Measurements from ENCODE around the gene C1QTNF6. TPM values are rescaled to one million over a fixed set of nuclear protein-coding genes. Genes with fewer than 3 reads are reported as not detected.

Gene C1QTNF6
- polyA plus RNA-seq, 2 donors, result 1.3 to 4.9 TPM

- peaks cover 0 to 3% of the 10 kb centered on the region in 2 donors for H3K27me3 ChIP-seq (ENCODE audit: control insufficient read depth in 1 of 2, insufficient read depth in 2 of 2, low read length in 2 of 2)
- no peak overlapping the region for H3K4me3 ChIP-seq (ENCODE audit: low read depth in 1 of 2, low read length in 2 of 2)
- peaks cover 2 to 7% of the 10 kb centered on the region in 2 donors for H3K4me1 ChIP-seq (ENCODE audit: control insufficient read depth in 2 of 2, insufficient read depth in 2 of 2, low read length in 1 of 2)
- no peaks in the 10 kb centered on the region for H3K36me3 ChIP-seq (ENCODE audit: control insufficient read depth in 2 of 2, insufficient read depth in 2 of 2, low read length in 1 of 2)
- 71 to 79% methylated on average over 3 of the region's 3 CpGs for WGBS, 2 donors
- H3K9me3 ChIP-seq (ENCODE audit: control insufficient read depth in 2 of 2, insufficient read depth in 1 of 2, low read depth in 1 of 2, low read length in 1 of 2), result peaks cover 0 to 4% of the 10 kb centered on the region in 2 donors
- no peak overlapping the region for H3K27ac ChIP-seq (ENCODE audit: low read depth in 2 of 2, low read length in 1 of 2)
Measured at GRCh38 chr22:37223965-37224551, 36.0 kb upstream of the C1QTNF6 start.

- no peak overlapping the region for H3K27ac ChIP-seq (ENCODE audit: low read depth in 2 of 2, low read length in 1 of 2)
- peaks cover 0 to 4% of the 10 kb centered on the region in 2 donors for H3K9me3 ChIP-seq (ENCODE audit: control insufficient read depth in 2 of 2, insufficient read depth in 1 of 2, low read depth in 1 of 2, low read length in 1 of 2)
- H3K4me1 ChIP-seq (ENCODE audit: control insufficient read depth in 2 of 2, insufficient read depth in 2 of 2, low read length in 1 of 2), result peaks cover 0 to 3% of the 10 kb centered on the region in 2 donors
- peaks cover 0 to 3% of the 10 kb centered on the region in 2 donors for H3K27me3 ChIP-seq (ENCODE audit: control insufficient read depth in 1 of 2, insufficient read depth in 2 of 2, low read length in 2 of 2)
- no peak overlapping the region for H3K4me3 ChIP-seq (ENCODE audit: low read depth in 1 of 2, low read length in 2 of 2)
- no peaks in the 10 kb centered on the region for H3K36me3 ChIP-seq (ENCODE audit: control insufficient read depth in 2 of 2, insufficient read depth in 2 of 2, low read length in 1 of 2)
- WGBS, 2 donors, result 71 to 73% methylated on average over 8 of the region's 8 CpGs
Measured at GRCh38 chr22:37222440-37222971, 34.5 kb upstream of the C1QTNF6 start.

- no peak overlapping the region for H3K27ac ChIP-seq (ENCODE audit: low read depth in 2 of 2, low read length in 1 of 2)
- peaks cover 0 to 3% of the 10 kb centered on the region in 2 donors for H3K4me1 ChIP-seq (ENCODE audit: control insufficient read depth in 2 of 2, insufficient read depth in 2 of 2, low read length in 1 of 2)
- no peak overlapping the region for H3K4me3 ChIP-seq (ENCODE audit: low read depth in 1 of 2, low read length in 2 of 2)
- peaks cover 0 to 3% of the 10 kb centered on the region in 2 donors for H3K27me3 ChIP-seq (ENCODE audit: control insufficient read depth in 1 of 2, insufficient read depth in 2 of 2, low read length in 2 of 2)
- H3K36me3 ChIP-seq (ENCODE audit: control insufficient read depth in 2 of 2, insufficient read depth in 2 of 2, low read length in 1 of 2), result no peaks in the 10 kb centered on the region
- H3K9me3 ChIP-seq (ENCODE audit: control insufficient read depth in 2 of 2, insufficient read depth in 1 of 2, low read depth in 1 of 2, low read length in 1 of 2), result peaks cover 0 to 4% of the 10 kb centered on the region in 2 donors
- 92 to 94% methylated on average over 10 of the region's 10 CpGs for WGBS, 2 donors
Measured at GRCh38 chr22:37221424-37222333, 33.6 kb upstream of the C1QTNF6 start.

GRCh38 chr22:37220543-37220981 lies 32.5 kb upstream of the C1QTNF6 start:
- no peak overlapping the region for H3K27ac ChIP-seq (ENCODE audit: low read depth in 2 of 2, low read length in 1 of 2)
- H3K9me3 ChIP-seq (ENCODE audit: control insufficient read depth in 2 of 2, insufficient read depth in 1 of 2, low read depth in 1 of 2, low read length in 1 of 2), result peaks cover 0 to 4% of the 10 kb centered on the region in 2 donors
- 56 to 57% methylated on average over 4 of the region's 4 CpGs for WGBS, 2 donors
- H3K27me3 ChIP-seq (ENCODE audit: control insufficient read depth in 1 of 2, insufficient read depth in 2 of 2, low read length in 2 of 2), result peaks cover 0 to 3% of the 10 kb centered on the region in 2 donors
- H3K36me3 ChIP-seq (ENCODE audit: control insufficient read depth in 2 of 2, insufficient read depth in 2 of 2, low read length in 1 of 2), result no peaks in the 10 kb centered on the region
- peaks cover 0 to 3% of the 10 kb centered on the region in 2 donors for H3K4me1 ChIP-seq (ENCODE audit: control insufficient read depth in 2 of 2, insufficient read depth in 2 of 2, low read length in 1 of 2)
- H3K4me3 ChIP-seq (ENCODE audit: low read depth in 1 of 2, low read length in 2 of 2), result no peak overlapping the region

DNA sequence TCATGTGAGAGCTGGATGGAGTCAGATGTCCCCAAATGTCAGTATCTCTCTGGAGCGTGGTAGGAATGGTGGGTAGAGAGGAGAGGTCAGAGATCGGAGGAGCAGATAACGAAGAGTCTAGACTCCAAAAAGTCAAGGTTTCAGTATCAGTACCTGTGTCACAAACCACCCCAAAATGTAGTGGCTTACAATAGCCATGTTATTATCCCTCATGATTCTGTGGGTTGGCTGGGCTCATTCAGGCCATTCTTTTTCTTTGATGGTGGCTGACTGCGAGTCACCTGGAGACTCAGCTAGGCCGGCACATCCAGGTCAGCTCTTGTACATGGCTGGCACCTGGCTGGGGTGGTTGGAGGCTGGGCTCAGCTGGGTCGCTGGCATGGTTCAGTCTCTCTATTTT lies 31.5 kb upstream of the C1QTNF6 start:
- H3K36me3 ChIP-seq (ENCODE audit: control insufficient read depth in 2 of 2, insufficient read depth in 2 of 2, low read length in 1 of 2), result no peaks in the 10 kb centered on the region
- H3K27ac ChIP-seq (ENCODE audit: low read depth in 2 of 2, low read length in 1 of 2), result no peak overlapping the region
- H3K27me3 ChIP-seq (ENCODE audit: control insufficient read depth in 1 of 2, insufficient read depth in 2 of 2, low read length in 2 of 2), result peaks cover 0 to 3% of the 10 kb centered on the region in 2 donors
- H3K4me3 ChIP-seq (ENCODE audit: low read depth in 1 of 2, low read length in 2 of 2), result no peak overlapping the region
- peaks cover 0 to 3% of the 10 kb centered on the region in 2 donors for H3K4me1 ChIP-seq (ENCODE audit: control insufficient read depth in 2 of 2, insufficient read depth in 2 of 2, low read length in 1 of 2)
- peaks cover 0 to 4% of the 10 kb centered on the region in 2 donors for H3K9me3 ChIP-seq (ENCODE audit: control insufficient read depth in 2 of 2, insufficient read depth in 1 of 2, low read depth in 1 of 2, low read length in 1 of 2)
- WGBS, 2 donors, result 80 to 85% methylated on average over 6 of the region's 6 CpGs

- H3K27me3 ChIP-seq (ENCODE audit: control insufficient read depth in 1 of 2, insufficient read depth in 2 of 2, low read length in 2 of 2), result peaks cover 0 to 3% of the 10 kb centered on the region in 2 donors
- peaks cover 0 to 3% of the 10 kb centered on the region in 2 donors for H3K4me1 ChIP-seq (ENCODE audit: control insufficient read depth in 2 of 2, insufficient read depth in 2 of 2, low read length in 1 of 2)
- no peaks in the 10 kb centered on the region for H3K36me3 ChIP-seq (ENCODE audit: control insufficient read depth in 2 of 2, insufficient read depth in 2 of 2, low read length in 1 of 2)
- WGBS, 2 donors, result 46 to 49% methylated on average over 7 of the region's 7 CpGs
- no peak overlapping the region for H3K4me3 ChIP-seq (ENCODE audit: low read depth in 1 of 2, low read length in 2 of 2)
- H3K9me3 ChIP-seq (ENCODE audit: control insufficient read depth in 2 of 2, insufficient read depth in 1 of 2, low read depth in 1 of 2, low read length in 1 of 2), result peaks cover 0 to 4% of the 10 kb centered on the region in 2 donors
- H3K27ac ChIP-seq (ENCODE audit: low read depth in 2 of 2, low read length in 1 of 2), result no peak overlapping the region
Measured at GRCh38 chr22:37218771-37219411, 30.8 kb upstream of the C1QTNF6 start.

- Histone ChIP-seq H3K27ac (ENCODE audit: low read depth in 2 of 2, low read length in 1 of 2) (no peak overlapping the region), H3K9me3 (ENCODE audit: control insufficient read depth in 2 of 2, insufficient read depth in 1 of 2, low read depth in 1 of 2, low read length in 1 of 2) (peaks cover 0 to 4% of the 10 kb centered on the region in 2 donors), H3K4me3 (ENCODE audit: low read depth in 1 of 2, low read length in 2 of 2) (no peak overlapping the region), H3K36me3 (ENCODE audit: control insufficient read depth in 2 of 2, insufficient read depth in 2 of 2, low read length in 1 of 2) (no peaks in the 10 kb centered on the region), H3K27me3 (ENCODE audit: control insufficient read depth in 1 of 2, insufficient read depth in 2 of 2, low read length in 2 of 2) (peaks cover 0 to 3% of the 10 kb centered on the region in 2 donors), H3K4me1 (ENCODE audit: control insufficient read depth in 2 of 2, insufficient read depth in 2 of 2, low read length in 1 of 2) (peaks cover 0 to 3% of the 10 kb centered on the region in 2 donors)
- 77 to 78% methylated on average over 6 of the region's 6 CpGs for WGBS, 2 donors
Measured at GRCh38 chr22:37218399-37218770, 30.3 kb upstream of the C1QTNF6 start.

DNA sequence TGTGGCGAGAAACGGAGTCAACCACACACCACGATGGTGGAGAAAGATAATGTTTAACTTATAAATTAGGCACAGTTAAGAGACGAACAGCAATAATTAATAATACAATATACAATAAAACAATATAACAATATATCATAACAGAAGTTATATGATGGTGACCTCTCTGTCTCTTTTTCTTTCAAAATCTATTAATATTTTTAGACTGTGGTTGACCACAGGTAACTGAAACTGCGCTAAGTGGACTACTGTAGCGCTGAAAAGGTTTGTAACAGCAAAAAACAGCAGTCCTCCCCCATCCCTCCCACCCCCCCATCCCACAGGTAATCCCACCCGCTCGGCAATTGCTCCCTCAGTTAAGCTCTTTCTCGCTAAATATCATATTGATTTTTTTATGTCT lies 27.8 kb upstream of the C1QTNF6 start:
- no peak overlapping the region for H3K4me3 ChIP-seq (ENCODE audit: low read depth in 1 of 2, low read length in 2 of 2)
- no peaks in the 10 kb centered on the region for H3K9me3 ChIP-seq (ENCODE audit: control insufficient read depth in 2 of 2, insufficient read depth in 1 of 2, low read depth in 1 of 2, low read length in 1 of 2)
- no peaks in the 10 kb centered on the region for H3K36me3 ChIP-seq (ENCODE audit: control insufficient read depth in 2 of 2, insufficient read depth in 2 of 2, low read length in 1 of 2)
- WGBS, 2 donors, result 67 to 78% methylated on average over 9 of the region's 9 CpGs
- H3K27me3 ChIP-seq (ENCODE audit: control insufficient read depth in 1 of 2, insufficient read depth in 2 of 2, low read length in 2 of 2), result peaks cover 0 to 3% of the 10 kb centered on the region in 2 donors
- H3K4me1 ChIP-seq (ENCODE audit: control insufficient read depth in 2 of 2, insufficient read depth in 2 of 2, low read length in 1 of 2), result peaks cover 0 to under 1% of the 10 kb centered on the region in 2 donors
- no peak overlapping the region for H3K27ac ChIP-seq (ENCODE audit: low read depth in 2 of 2, low read length in 1 of 2)

DNA sequence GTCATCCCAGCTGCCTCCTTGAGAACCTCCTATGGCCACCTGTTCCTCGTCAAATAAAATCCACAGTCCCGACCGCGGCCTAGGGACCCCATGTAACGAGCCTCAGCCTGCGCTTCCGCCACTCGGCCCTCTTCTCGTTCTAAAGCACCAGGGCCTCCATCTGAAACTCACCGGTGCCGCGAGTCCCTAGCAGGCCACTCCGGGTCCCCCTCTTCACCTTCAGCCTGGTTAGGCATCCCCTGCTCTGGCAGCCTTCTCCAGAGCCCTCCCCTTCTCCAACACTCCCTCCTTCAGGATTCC lies 26.6 kb upstream of the C1QTNF6 start:
- Histone ChIP-seq H3K4me3 (ENCODE audit: low read depth in 1 of 2, low read length in 2 of 2) (no peak overlapping the region), H3K9me3 (ENCODE audit: control insufficient read depth in 2 of 2, insufficient read depth in 1 of 2, low read depth in 1 of 2, low read length in 1 of 2) (no peaks in the 10 kb centered on the region), H3K27me3 (ENCODE audit: control insufficient read depth in 1 of 2, insufficient read depth in 2 of 2, low read length in 2 of 2) (peaks cover 0 to 3% of the 10 kb centered on the region in 2 donors), H3K36me3 (ENCODE audit: control insufficient read depth in 2 of 2, insufficient read depth in 2 of 2, low read length in 1 of 2) (no peaks in the 10 kb centered on the region), H3K4me1 (ENCODE audit: control insufficient read depth in 2 of 2, insufficient read depth in 2 of 2, low read length in 1 of 2) (no peaks in the 10 kb centered on the region), H3K27ac (ENCODE audit: low read depth in 2 of 2, low read length in 1 of 2) (no peak overlapping the region)
- WGBS, 2 donors, result 85 to 88% methylated on average over 13 of the region's 13 CpGs
